GM12872 (cell line): ENCODE results near the gene NHS.

ENCODE experiments used
- CTCF ChIP-seq: IDR thresholded peaks from 3 replicates; pipeline ENCODE4 v1.5.1; 2011; ENCODE audit warnings: low read depth, mild to moderate bottlenecking, low read length, moderate library complexity; ENCODE audit not compliant: insufficient read depth

The NHS gene

GRCh38 chrX:17567187-17567586 is 192.2 kb downstream of the NHS start:
- no peak for TF ChIP-seq CTCF

GRCh38 chrX:17567821-17568220 is 192.8 kb downstream of the NHS start:
- TF ChIP-seq CTCF: no peak

GRCh38 chrX:17579026-17579425 is 204.0 kb downstream of the NHS start:
- no peak for TF ChIP-seq CTCF

- no peak for TF ChIP-seq CTCF
These were observed 205.6 kb downstream of the NHS start for GRCh38 chrX:17580539-17581152.

GRCh38 chrX:17581641-17582040 is 206.6 kb downstream of the NHS start:
- no peak for TF ChIP-seq CTCF

- TF ChIP-seq CTCF: no peak
These were observed 209.3 kb downstream of the NHS start for GRCh38 chrX:17584248-17584681.

GRCh38 chrX:17585006-17585405 is 210.0 kb downstream of the NHS start:
- TF ChIP-seq CTCF: no peak
